Stimulated activated CD8-positive, alpha-beta memory T cell treated with anti-CD3 and anti-CD28 coated beads, Interleukin-2, amount 100 ng/mL, for 48 hours (primary cell): ENCODE measurements around the gene KLK2.

ENCODE experiments used
- DNase-seq, 2 donors: peaks; one replicate each; pipeline ENCODE4 v3.0.0-alpha.2; 2020; ENCODE audit warnings: low read depth in 2 of 2

KLK2 gene

GRCh38 chr19:50924586-50924985 lies 51.3 kb downstream of the KLK2 start:
- no peak for DNase-seq

GRCh38 chr19:50925734-50926133 lies 52.5 kb downstream of the KLK2 start:
- no peak for DNase-seq

GRCh38 chr19:50926144-50926543 lies 52.9 kb downstream of the KLK2 start:
- DNase-seq, result no peak

- no peak for DNase-seq
Observed at GRCh38 chr19:50928831-50929230, 55.6 kb downstream of the KLK2 start.
